Endothelial cell of umbilical vein (primary cell): ENCODE measurements around the gene TRPM5. TPM values are rescaled to one million over a fixed set of nuclear protein-coding genes. Genes with fewer than 3 reads are reported as not detected.

ENCODE experiments used
- BruUV-seq: library from RNA; stranded (reverse); fragments of 400-500 nt; replicated peaks from 2 replicates; lab custom pipeline; 2021; lab: Mats Ljungman, UMichigan
- CTCF ChIA-PET: fragments of 300-600, 350-600 bp; sonication (Branson Sonifier 250); formaldehyde crosslinking; loops from one replicate; lab custom pipeline; 2021; ENCODE audit warnings: antibody characterized with exemption, inconsistent platforms; lab: Charles Lee
- POLR2A ChIA-PET: fragments of 300-600, 350-600 bp; sonication (Branson Sonifier 250); formaldehyde crosslinking; loops from one replicate; lab custom pipeline; 2021; ENCODE audit warnings: antibody characterized with exemption, inconsistent platforms; lab: Charles Lee
- DNase-seq: peaks from one replicate; pipeline ENCODE4 v3.0.0-alpha.2; 2011; ENCODE audit warnings: low read depth, low spot score
- FAIRE-seq: peaks from 2 replicates; lab custom pipeline; 2011; peaks lifted over from hg19 to GRCh38; lab: Jason Lieb, UNC
- H2AFZ ChIP-seq: 2 replicates; pipeline ENCODE4 v1.6.0; 2012; ENCODE audit warnings: low read depth, low read length, control low read depth, inconsistent platforms
- H3K27ac ChIP-seq: 2 replicates; pipeline ENCODE4 v1.5.1; 2011; ENCODE audit warnings: low read depth, mild to moderate bottlenecking, control low read depth, low read length, moderate library complexity; ENCODE audit not compliant: insufficient read depth
- H3K27me3 ChIP-seq, 2 experiments: 2 replicates each; pipeline versions ENCODE4 v1.6.0 to v1.6.1; 2011; ENCODE audit warnings: low read length in 2 of 2, mixed read lengths in 1 of 2; ENCODE audit not compliant: control insufficient read depth in 2 of 2, insufficient read depth in 2 of 2
- H3K36me3 ChIP-seq, 2 experiments: 2 replicates in 1 of 2; 3 replicates in 1 of 2; pipeline ENCODE4 v1.5.1; 2011; ENCODE audit warnings: low read length in 2 of 2, mild to moderate bottlenecking in 1 of 2, moderate library complexity in 1 of 2; ENCODE audit not compliant: control insufficient read depth in 2 of 2, insufficient read depth in 2 of 2; ENCODE audit errors: extremely low read depth in 1 of 2
- H3K4me1 ChIP-seq: 3 replicates; pipeline ENCODE4 v1.5.1; 2011; ENCODE audit warnings: mild to moderate bottlenecking, low read length; ENCODE audit not compliant: control insufficient read depth, insufficient read depth; ENCODE audit errors: extremely low read depth
- H3K4me2 ChIP-seq: 2 replicates; pipeline ENCODE4 v1.6.1; 2011; ENCODE audit warnings: low read length, control low read depth, mixed read lengths; ENCODE audit not compliant: insufficient read depth
- H3K4me3 ChIP-seq, 3 experiments: fragments of 200-600 bp in 1 of 3; sonication (generic), shearing (Covaris generic) in 1 of 3; replicated peaks in 1 of 3; 2 replicates each; pipeline ENCODE4 v1.5.1; 2011 to 2016; ENCODE audit warnings: control low read depth in 3 of 3, low read length in 3 of 3, mild to moderate bottlenecking in 2 of 3, inconsistent platforms in 1 of 3, low read depth in 1 of 3, moderate library complexity in 1 of 3; ENCODE audit not compliant: insufficient read depth in 1 of 3
- H3K79me2 ChIP-seq: 2 replicates; pipeline ENCODE4 v1.6.0; 2012; ENCODE audit warnings: low read length, inconsistent platforms; ENCODE audit not compliant: control insufficient read depth, insufficient read depth
- H3K9ac ChIP-seq: replicated peaks from 2 replicates; pipeline ENCODE3; 2011; ENCODE audit warnings: low read length, control low read depth; ENCODE audit not compliant: insufficient read depth; ENCODE audit errors: extremely low read depth
- H3K9me1 ChIP-seq: replicated peaks from 3 replicates; pipeline ENCODE4 v1.6.0; 2011; ENCODE audit warnings: mild to moderate bottlenecking, low read length; ENCODE audit not compliant: control insufficient read depth, insufficient read depth; ENCODE audit errors: extremely low read depth
- H3K9me3 ChIP-seq: replicated peaks from 2 replicates; pipeline ENCODE4 v1.5.1; 2012; ENCODE audit warnings: low read length, inconsistent platforms; ENCODE audit not compliant: control insufficient read depth, insufficient read depth
- H4K20me1 ChIP-seq: replicated peaks from 2 replicates; pipeline ENCODE3; 2011; ENCODE audit warnings: mild to moderate bottlenecking, low read length; ENCODE audit not compliant: control insufficient read depth, insufficient read depth; ENCODE audit errors: extremely low read depth
- EZH2 ChIP-seq: IDR thresholded peaks from 2 replicates; pipeline ENCODE4 v1.6.1; 2012; ENCODE audit warnings: borderline replicate concordance, low read depth, mild to moderate bottlenecking, moderate library complexity, low read length, inconsistent platforms; ENCODE audit not compliant: severe bottlenecking
- FOS ChIP-seq: IDR thresholded peaks from 2 replicates; pipeline ENCODE4 v1.6.1; 2011; ENCODE audit warnings: mild to moderate bottlenecking, low read length, moderate library complexity, borderline replicate concordance; ENCODE audit not compliant: insufficient read depth
- GATA2 ChIP-seq: IDR thresholded peaks from 2 replicates; pipeline ENCODE4 v1.7.0; 2011; ENCODE audit warnings: low read depth, mild to moderate bottlenecking, moderate library complexity, mixed read lengths, low read length; ENCODE audit not compliant: insufficient read length, insufficient read depth
- JUN ChIP-seq: IDR thresholded peaks from 2 replicates; pipeline ENCODE4 v1.6.1; 2011; ENCODE audit warnings: borderline replicate concordance, low read depth; ENCODE audit not compliant: insufficient read length, insufficient read depth
- MYC ChIP-seq: IDR thresholded peaks from one replicate; pipeline ENCODE4 v1.6.1; 2011; ENCODE audit warnings: mild to moderate bottlenecking, low read depth, low read length
- POLR2A ChIP-seq: IDR thresholded peaks from 2 replicates; pipeline ENCODE4 v1.6.1; 2012; ENCODE audit warnings: low read depth, mild to moderate bottlenecking, control low read depth, low read length
- POLR2AphosphoS5 ChIP-seq: IDR thresholded peaks from 2 replicates; pipeline ENCODE4 v1.6.1; 2012; ENCODE audit warnings: low read depth, mild to moderate bottlenecking, control low read depth, low read length, moderate library complexity; ENCODE audit not compliant: insufficient read depth
- dilution Hi-C: fragments of 300-500 bp; cut with MboI; formaldehyde crosslinking; loops from one replicate; pipeline ENCODE4 v1.15.0; 2019; ENCODE audit warnings: low sequenced_read_pairs; ENCODE audit not compliant: extremely low pct_ligation_motif_present
- intact Hi-C: fragments of 100-400 bp; cut with micrococcal nuclease; formaldehyde crosslinking; loops from one replicate; pipeline ENCODE4 v1.10.0; 2022
- polyA plus RNA-seq, 4 experiments: library from polyadenylated mRNA; depleted of rRNA in 3 of 4; stranded (reverse) in 3 of 4; unstranded in 1 of 4; fragments of >200 nt; gene quantifications; 2 replicates each; pipeline versions ENCODE4 v1.2.1 to v1.2.3, GENCODE V29; 2011 to 2012; ENCODE audit warnings: missing spikeins in 1 of 4
- total RNA-seq: library from RNA; stranded (reverse); gene quantifications from 2 replicates; pipeline ENCODE4 v1.2.3, GENCODE V29; 2021
- TF ChIP-seq, protein P1 (sequence below): IDR thresholded peaks from 2 replicates; pipeline ENCODE4 v1.6.1; 2011; ENCODE audit not compliant: insufficient read depth, insufficient read length
- TF ChIP-seq, protein P2 (sequence below), 2 donors: IDR thresholded peaks; 1 replicate in 1 of 2; 2 replicates in 1 of 2; pipeline ENCODE4 v1.5.1; 2011; ENCODE audit warnings: low read length in 2 of 2, mild to moderate bottlenecking in 2 of 2, moderate library complexity in 2 of 2, control low read depth in 1 of 2, inconsistent platforms in 1 of 2, low read depth in 1 of 2; ENCODE audit not compliant: insufficient read depth in 1 of 2; ENCODE audit errors: extremely low read depth in 1 of 2

The TRPM5 gene
- total and polyA plus RNA-seq, 2 donors (not counting 3 experiments of a cell fraction or from before 2014, with no cell fraction given), result not detected

DNA sequence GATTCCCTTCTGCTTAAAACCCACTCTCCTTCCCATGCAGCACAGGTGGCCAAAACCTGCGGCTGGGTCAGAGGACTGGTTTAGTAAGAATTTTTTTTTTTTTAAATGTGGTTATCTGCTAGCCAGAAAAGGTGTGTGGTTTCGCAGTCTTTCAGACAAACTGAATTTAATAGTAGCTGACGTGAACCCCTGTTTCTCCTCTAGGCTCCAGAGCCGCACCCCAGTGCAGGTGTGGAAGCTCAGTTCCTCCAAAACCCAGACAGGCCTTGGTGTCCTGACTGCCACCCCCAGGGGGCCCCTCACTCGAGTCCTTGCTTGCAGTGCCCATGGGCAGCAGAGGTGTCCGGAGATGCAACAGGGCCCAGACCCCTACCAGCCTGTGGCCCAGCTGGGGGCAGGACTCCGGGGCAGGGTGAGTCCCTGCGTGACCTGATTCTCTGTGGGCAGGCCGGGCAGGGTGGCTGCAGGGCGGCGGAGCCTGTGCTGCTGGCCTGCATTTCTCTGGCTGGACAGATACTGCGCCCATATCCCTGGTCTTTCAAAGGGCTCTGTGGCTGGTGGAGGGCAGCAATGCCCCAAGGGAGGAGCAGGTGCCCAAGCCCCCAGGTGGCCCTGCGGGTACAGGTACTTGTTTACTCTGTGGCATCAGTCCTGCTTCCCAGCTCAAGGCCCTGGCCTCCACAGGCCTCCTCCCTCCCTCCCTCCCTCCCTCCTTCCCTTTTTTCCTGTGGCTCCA lies 15.7 kb upstream of the TRPM5 start:
- Histone ChIP-seq H2AFZ (no peak overlapping the region), H3K27me3 (no peaks in the 10 kb centered on the region), H3K4me1 (no peaks in the 10 kb centered on the region), H3K27ac (no peak overlapping the region), H4K20me1 (no peaks in the 10 kb centered on the region), H3K9me3 (no peaks in the 10 kb centered on the region), H3K79me2 (no peaks in the 10 kb centered on the region), H3K4me2 (no peak overlapping the region), H3K9me1 (no peaks in the 10 kb centered on the region), H3K4me3 (no peak overlapping the region), H3K9ac (no peak overlapping the region), H3K36me3 (no peaks in the 10 kb centered on the region)
- intact Hi-C loops (loop anchor here (1.0 kb wide), 1 partner anchor 24 kb away; no protein-coding TSS in a partner anchor), dilution Hi-C loops (no loop called here)
- FAIRE-seq (no peak), DNase-seq (no peak)
- BruUV-seq, result no TSS peak
- ChIA-PET POLR2A (no interaction called here), CTCF (no interaction called here)
- TF ChIP-seq, protein P1, sequence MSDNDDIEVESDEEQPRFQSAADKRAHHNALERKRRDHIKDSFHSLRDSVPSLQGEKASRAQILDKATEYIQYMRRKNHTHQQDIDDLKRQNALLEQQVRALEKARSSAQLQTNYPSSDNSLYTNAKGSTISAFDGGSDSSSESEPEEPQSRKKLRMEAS, result no peak
- TF ChIP-seq, protein P2, sequence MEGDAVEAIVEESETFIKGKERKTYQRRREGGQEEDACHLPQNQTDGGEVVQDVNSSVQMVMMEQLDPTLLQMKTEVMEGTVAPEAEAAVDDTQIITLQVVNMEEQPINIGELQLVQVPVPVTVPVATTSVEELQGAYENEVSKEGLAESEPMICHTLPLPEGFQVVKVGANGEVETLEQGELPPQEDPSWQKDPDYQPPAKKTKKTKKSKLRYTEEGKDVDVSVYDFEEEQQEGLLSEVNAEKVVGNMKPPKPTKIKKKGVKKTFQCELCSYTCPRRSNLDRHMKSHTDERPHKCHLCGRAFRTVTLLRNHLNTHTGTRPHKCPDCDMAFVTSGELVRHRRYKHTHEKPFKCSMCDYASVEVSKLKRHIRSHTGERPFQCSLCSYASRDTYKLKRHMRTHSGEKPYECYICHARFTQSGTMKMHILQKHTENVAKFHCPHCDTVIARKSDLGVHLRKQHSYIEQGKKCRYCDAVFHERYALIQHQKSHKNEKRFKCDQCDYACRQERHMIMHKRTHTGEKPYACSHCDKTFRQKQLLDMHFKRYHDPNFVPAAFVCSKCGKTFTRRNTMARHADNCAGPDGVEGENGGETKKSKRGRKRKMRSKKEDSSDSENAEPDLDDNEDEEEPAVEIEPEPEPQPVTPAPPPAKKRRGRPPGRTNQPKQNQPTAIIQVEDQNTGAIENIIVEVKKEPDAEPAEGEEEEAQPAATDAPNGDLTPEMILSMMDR (IDR thresholded peaks at IDR 0.05; ENCODE audit: extremely low read depth in 1 of 2, insufficient read depth in 1 of 2, low read depth in 1 of 2, low read length in 2 of 2), result no peak
- TF ChIP-seq POLR2AphosphoS5 (no peak), MYC (no peak), JUN (no peak), FOS (no peak), POLR2A (no peak), GATA2 (no peak), EZH2 (no peak)
